ENCODE results near the gene CDH19.
"Not testable (repeated sequence)": the region's sequence is repeated elsewhere in the genome, so short reads cannot be mapped to it uniquely, and the experiment has no call there.

Gene CDH19

GRCh38 chr18:66523219-66523991 is 80.5 kb downstream of the CDH19 start:
- no peaks in the 10 kb centered on the region for H3K27me3 ChIP-seq (ENCODE audit: insufficient read depth, low read length)
- H3K36me3 ChIP-seq (ENCODE audit: insufficient read depth, low read length), result no peaks in the 10 kb centered on the region
- H2AFZ ChIP-seq (ENCODE audit: low read length, unreplicated experiment), result no peak overlapping the region
- H3K79me2 ChIP-seq (ENCODE audit: control insufficient read depth, insufficient read depth, low read length, unreplicated experiment), result no peaks in the 10 kb centered on the region
- H3K4me3 ChIP-seq (ENCODE audit: low read depth, low read length), result no peak overlapping the region
- no peaks in the 10 kb centered on the region for H3K4me1 ChIP-seq (ENCODE audit: control insufficient read depth, insufficient read depth, low read length, unreplicated experiment)
- H3K27ac ChIP-seq (ENCODE audit: low read depth, low read length), result no peak overlapping the region

- Histone ChIP-seq H3K36me3 (ENCODE audit: insufficient read depth, low read length) (no peaks in the 10 kb centered on the region), H2AFZ (ENCODE audit: low read length, unreplicated experiment) (no peak overlapping the region), H3K27me3 (ENCODE audit: insufficient read depth, low read length) (no peaks in the 10 kb centered on the region), H3K4me1 (ENCODE audit: control insufficient read depth, insufficient read depth, low read length, unreplicated experiment) (no peaks in the 10 kb centered on the region), H3K4me3 (ENCODE audit: low read depth, low read length) (no peak overlapping the region), H3K27ac (ENCODE audit: low read depth, low read length) (no peak overlapping the region), H3K79me2 (ENCODE audit: control insufficient read depth, insufficient read depth, low read length, unreplicated experiment) (no peaks in the 10 kb centered on the region)
Measured at GRCh38 chr18:66513996-66514395, 89.9 kb downstream of the CDH19 start.

GRCh38 chr18:66511792-66512191 is 92.1 kb downstream of the CDH19 start:
- H3K27ac ChIP-seq (ENCODE audit: low read depth, low read length), result no peak overlapping the region
- no peak overlapping the region for H2AFZ ChIP-seq (ENCODE audit: low read length, unreplicated experiment)
- H3K36me3 ChIP-seq (ENCODE audit: insufficient read depth, low read length), result no peaks in the 10 kb centered on the region
- no peaks in the 10 kb centered on the region for H3K4me1 ChIP-seq (ENCODE audit: control insufficient read depth, insufficient read depth, low read length, unreplicated experiment)
- H3K79me2 ChIP-seq (ENCODE audit: control insufficient read depth, insufficient read depth, low read length, unreplicated experiment), result no peaks in the 10 kb centered on the region
- H3K27me3 ChIP-seq (ENCODE audit: insufficient read depth, low read length), result no peaks in the 10 kb centered on the region
- H3K4me3 ChIP-seq (ENCODE audit: low read depth, low read length), result no peak overlapping the region

GRCh38 chr18:66511289-66511688 is 92.6 kb downstream of the CDH19 start:
- H3K27ac ChIP-seq (ENCODE audit: low read depth, low read length), result no peak overlapping the region
- no peaks in the 10 kb centered on the region for H3K79me2 ChIP-seq (ENCODE audit: control insufficient read depth, insufficient read depth, low read length, unreplicated experiment)
- H3K27me3 ChIP-seq (ENCODE audit: insufficient read depth, low read length), result no peaks in the 10 kb centered on the region
- no peak overlapping the region for H3K4me3 ChIP-seq (ENCODE audit: low read depth, low read length)
- H3K4me1 ChIP-seq (ENCODE audit: control insufficient read depth, insufficient read depth, low read length, unreplicated experiment), result no peaks in the 10 kb centered on the region
- H2AFZ ChIP-seq (ENCODE audit: low read length, unreplicated experiment), result no peak overlapping the region
- H3K36me3 ChIP-seq (ENCODE audit: insufficient read depth, low read length), result no peaks in the 10 kb centered on the region

GRCh38 chr18:66510357-66511045 is 93.4 kb downstream of the CDH19 start:
- Histone ChIP-seq H3K4me1 (ENCODE audit: control insufficient read depth, insufficient read depth, low read length, unreplicated experiment) (no peaks in the 10 kb centered on the region), H2AFZ (ENCODE audit: low read length, unreplicated experiment) (no peak overlapping the region), H3K27me3 (ENCODE audit: insufficient read depth, low read length) (no peaks in the 10 kb centered on the region), H3K36me3 (ENCODE audit: insufficient read depth, low read length) (no peaks in the 10 kb centered on the region), H3K4me3 (ENCODE audit: low read depth, low read length) (no peak overlapping the region), H3K27ac (ENCODE audit: low read depth, low read length) (no peak overlapping the region), H3K79me2 (ENCODE audit: control insufficient read depth, insufficient read depth, low read length, unreplicated experiment) (no peaks in the 10 kb centered on the region)

GRCh38 chr18:66508937-66509336 is 95.0 kb downstream of the CDH19 start:
- no peaks in the 10 kb centered on the region for H3K27me3 ChIP-seq (ENCODE audit: insufficient read depth, low read length)
- H3K4me1 ChIP-seq (ENCODE audit: control insufficient read depth, insufficient read depth, low read length, unreplicated experiment), result no peaks in the 10 kb centered on the region
- no peaks in the 10 kb centered on the region for H3K79me2 ChIP-seq (ENCODE audit: control insufficient read depth, insufficient read depth, low read length, unreplicated experiment)
- H3K4me3 ChIP-seq (ENCODE audit: low read depth, low read length), result no peak overlapping the region
- H2AFZ ChIP-seq (ENCODE audit: low read length, unreplicated experiment), result no peak overlapping the region
- H3K27ac ChIP-seq (ENCODE audit: low read depth, low read length), result no peak overlapping the region
- no peaks in the 10 kb centered on the region for H3K36me3 ChIP-seq (ENCODE audit: insufficient read depth, low read length)

- Histone ChIP-seq H3K27me3 (ENCODE audit: insufficient read depth, low read length) (no peaks in the 10 kb centered on the region), H3K27ac (ENCODE audit: low read depth, low read length) (no peak overlapping the region), H3K36me3 (ENCODE audit: insufficient read depth, low read length) (no peaks in the 10 kb centered on the region), H2AFZ (ENCODE audit: low read length, unreplicated experiment) (no peak overlapping the region), H3K4me1 (ENCODE audit: control insufficient read depth, insufficient read depth, low read length, unreplicated experiment) (no peaks in the 10 kb centered on the region), H3K79me2 (ENCODE audit: control insufficient read depth, insufficient read depth, low read length, unreplicated experiment) (no peaks in the 10 kb centered on the region), H3K4me3 (ENCODE audit: low read depth, low read length) (no peak overlapping the region)
Measured at GRCh38 chr18:66506178-66506577, 97.7 kb downstream of the CDH19 start.

GRCh38 chr18:66497351-66497750 is 106.5 kb downstream of the CDH19 start:
- H3K4me3 ChIP-seq (ENCODE audit: low read depth, low read length), result no peak overlapping the region
- H3K27me3 ChIP-seq (ENCODE audit: insufficient read depth, low read length), result no peaks in the 10 kb centered on the region
- no peak overlapping the region for H2AFZ ChIP-seq (ENCODE audit: low read length, unreplicated experiment)
- H3K27ac ChIP-seq (ENCODE audit: low read depth, low read length), result no peak overlapping the region
- H3K36me3 ChIP-seq (ENCODE audit: insufficient read depth, low read length), result no peaks in the 10 kb centered on the region
- H3K4me1 ChIP-seq (ENCODE audit: control insufficient read depth, insufficient read depth, low read length, unreplicated experiment), result no peaks in the 10 kb centered on the region
- no peaks in the 10 kb centered on the region for H3K79me2 ChIP-seq (ENCODE audit: control insufficient read depth, insufficient read depth, low read length, unreplicated experiment)

- Histone ChIP-seq H3K27me3 (ENCODE audit: insufficient read depth, low read length) (no peaks in the 10 kb centered on the region), H3K27ac (ENCODE audit: low read depth, low read length) (no peak overlapping the region), H3K36me3 (ENCODE audit: insufficient read depth, low read length) (no peaks in the 10 kb centered on the region), H3K4me1 (ENCODE audit: control insufficient read depth, insufficient read depth, low read length, unreplicated experiment) (no peaks in the 10 kb centered on the region), H2AFZ (ENCODE audit: low read length, unreplicated experiment) (no peak overlapping the region), H3K4me3 (ENCODE audit: low read depth, low read length) (no peak overlapping the region), H3K79me2 (ENCODE audit: control insufficient read depth, insufficient read depth, low read length, unreplicated experiment) (no peaks in the 10 kb centered on the region)
Measured at GRCh38 chr18:66495844-66496243, 108.0 kb downstream of the CDH19 start.

GRCh38 chr18:66473882-66474281 is 130.0 kb downstream of the CDH19 start:
- no peaks in the 10 kb centered on the region for H3K27me3 ChIP-seq (ENCODE audit: insufficient read depth, low read length)

GRCh38 chr18:66466184-66466583 is 137.7 kb downstream of the CDH19 start:
- not testable (repeated sequence) for H3K36me3 ChIP-seq (ENCODE audit: insufficient read depth, low read length); H3K4me3 ChIP-seq (ENCODE audit: low read depth, low read length); H3K27me3 ChIP-seq (ENCODE audit: insufficient read depth, low read length); H3K79me2 ChIP-seq (ENCODE audit: control insufficient read depth, insufficient read depth, low read length, unreplicated experiment); H2AFZ ChIP-seq (ENCODE audit: low read length, unreplicated experiment); H3K4me1 ChIP-seq (ENCODE audit: control insufficient read depth, insufficient read depth, low read length, unreplicated experiment); H3K27ac ChIP-seq (ENCODE audit: low read depth, low read length)

More at GRCh38 chr18:66473882-66474281, 130.0 kb downstream of the CDH19 start:
- Histone ChIP-seq H3K27ac (ENCODE audit: low read depth, low read length) (no peak overlapping the region), H3K4me3 (ENCODE audit: low read depth, low read length) (no peak overlapping the region), H3K4me1 (ENCODE audit: control insufficient read depth, insufficient read depth, low read length, unreplicated experiment) (no peaks in the 10 kb centered on the region), H3K36me3 (ENCODE audit: insufficient read depth, low read length) (no peaks in the 10 kb centered on the region), H2AFZ (ENCODE audit: low read length, unreplicated experiment) (no peak overlapping the region), H3K79me2 (ENCODE audit: control insufficient read depth, insufficient read depth, low read length, unreplicated experiment) (no peaks in the 10 kb centered on the region)
